H9 (cell line): ENCODE measurements around the gene DIS3L2. TPM values are rescaled to one million over a fixed set of nuclear protein-coding genes. Genes with fewer than 3 reads are reported as not detected.

Experiments
- DNase-seq: peaks from one replicate; pipeline ENCODE4 v3.0.0-alpha.2; 2017
- H2AFZ ChIP-seq: one replicate; pipeline ENCODE4 v1.6.1; 2013; ENCODE audit warnings: mild to moderate bottlenecking, low read length, control low read depth, moderate library complexity
- H2AK5ac ChIP-seq: 2 replicates; pipeline ENCODE4 v1.6.1; 2013; ENCODE audit warnings: low read length, control low read depth, mixed read lengths; ENCODE audit not compliant: insufficient read length
- H2BK120ac ChIP-seq: one replicate; pipeline ENCODE4 v1.6.1; 2013; ENCODE audit warnings: low read depth, mild to moderate bottlenecking, low read length, control low read depth, inconsistent platforms; ENCODE audit not compliant: poor library complexity, severe bottlenecking
- H2BK12ac ChIP-seq: 2 replicates; pipeline ENCODE4 v1.6.1; 2013; ENCODE audit warnings: low read length, control low read depth, mixed read lengths, low read depth; ENCODE audit not compliant: insufficient read length
- H2BK15ac ChIP-seq: 2 replicates; pipeline ENCODE4 v1.6.1; 2013; ENCODE audit warnings: low read depth, low read length, control low read depth
- H2BK20ac ChIP-seq: one replicate; pipeline ENCODE4 v1.6.1; 2013; ENCODE audit warnings: low read depth, mild to moderate bottlenecking, low read length, control low read depth, inconsistent platforms; ENCODE audit not compliant: poor library complexity, severe bottlenecking
- H2BK5ac ChIP-seq: 2 replicates; pipeline ENCODE4 v1.6.1; 2013; ENCODE audit warnings: low read length, control low read depth, mixed read lengths; ENCODE audit not compliant: insufficient read length
- H3K14ac ChIP-seq: 2 replicates; pipeline ENCODE4 v1.6.1; 2013; ENCODE audit warnings: low read length, control low read depth; ENCODE audit not compliant: insufficient read depth
- H3K18ac ChIP-seq: 2 replicates; pipeline ENCODE4 v1.6.1; 2013; ENCODE audit warnings: low read depth, mild to moderate bottlenecking, mixed read lengths, low read length, control low read depth; ENCODE audit not compliant: insufficient read length
- H3K23ac ChIP-seq: 2 replicates; pipeline ENCODE4 v1.6.1; 2013; ENCODE audit warnings: low read length, control low read depth, mixed read lengths, low read depth; ENCODE audit not compliant: insufficient read length
- H3K23me2 ChIP-seq: 2 replicates; pipeline ENCODE4 v1.6.1; 2013; ENCODE audit warnings: low read depth, mild to moderate bottlenecking, mixed read lengths, low read length, control low read depth; ENCODE audit not compliant: insufficient read length, poor library complexity, severe bottlenecking
- H3K27ac ChIP-seq: 2 replicates; pipeline ENCODE4 v1.5.1; 2013; ENCODE audit warnings: low read length, control low read depth, mixed read lengths, low read depth; ENCODE audit not compliant: insufficient read length
- H3K27me3 ChIP-seq: 2 replicates; pipeline ENCODE4 v1.6.1; 2013; ENCODE audit warnings: low read length, control low read depth, inconsistent platforms; ENCODE audit not compliant: insufficient read depth
- H3K4ac ChIP-seq: 2 replicates; pipeline ENCODE4 v1.6.1; 2013; ENCODE audit warnings: low read depth, mild to moderate bottlenecking, control low read depth, inconsistent platforms, low read length, moderate library complexity
- H3K4me1 ChIP-seq: 2 replicates; pipeline ENCODE4 v1.6.1; 2013; ENCODE audit warnings: low read length, control low read depth, inconsistent platforms; ENCODE audit not compliant: insufficient read depth
- H3K4me2 ChIP-seq: 2 replicates; pipeline ENCODE4 v1.6.1; 2013; ENCODE audit warnings: low read length, control low read depth, mixed read lengths; ENCODE audit not compliant: insufficient read length, insufficient read depth
- H3K56ac ChIP-seq: 2 replicates; pipeline ENCODE4 v1.6.1; 2013; ENCODE audit warnings: low read depth, mild to moderate bottlenecking, mixed read lengths, low read length, control low read depth; ENCODE audit not compliant: insufficient read length
- H3K79me1 ChIP-seq: 2 replicates; pipeline ENCODE4 v1.6.1; 2013; ENCODE audit warnings: low read depth, mild to moderate bottlenecking, moderate library complexity, low read length, control low read depth, inconsistent platforms; ENCODE audit not compliant: insufficient read depth, poor library complexity, severe bottlenecking
- H3K79me2 ChIP-seq: 2 replicates; pipeline ENCODE4 v1.6.1; 2013; ENCODE audit warnings: low read length, control low read depth, inconsistent platforms; ENCODE audit not compliant: insufficient read depth
- H3K9ac ChIP-seq: 2 replicates; pipeline ENCODE4 v1.6.1; 2013; ENCODE audit warnings: low read length, control low read depth, mixed read lengths; ENCODE audit not compliant: insufficient read length; ENCODE audit errors: extremely low read depth
- H3K9me3 ChIP-seq: one replicate; pipeline ENCODE4 v1.6.1; 2013; ENCODE audit warnings: low read depth, low read length, inconsistent platforms; ENCODE audit not compliant: control insufficient read depth
- H3T11ph ChIP-seq: one replicate; pipeline ENCODE4 v1.6.1; 2013; ENCODE audit warnings: mild to moderate bottlenecking, low read length, control low read depth, inconsistent platforms
- H4K20me1 ChIP-seq: one replicate; pipeline ENCODE4 v1.6.1; 2013; ENCODE audit not compliant: control insufficient read depth, insufficient read length, insufficient read depth
- H4K5ac ChIP-seq: 2 replicates; pipeline ENCODE4 v1.6.1; 2013; ENCODE audit warnings: low read depth, mild to moderate bottlenecking, mixed read lengths, low read length, control low read depth; ENCODE audit not compliant: insufficient read length
- H4K8ac ChIP-seq: replicated peaks from 2 replicates; pipeline ENCODE4 v1.6.1; 2013; ENCODE audit warnings: low read length, control low read depth, mixed read lengths, low read depth; ENCODE audit not compliant: insufficient read length
- H4K91ac ChIP-seq: 2 replicates; pipeline ENCODE4 v1.6.1; 2013; ENCODE audit warnings: low read depth, mild to moderate bottlenecking, moderate library complexity, mixed read lengths, low read length, control low read depth; ENCODE audit not compliant: insufficient read length
- H3K27ac Mint-ChIP-seq, 3 experiments: 2 replicates in 2 of 3; 3 replicates in 1 of 3; pipeline ENCODE4 v1.8.0; 2020 to 2021; ENCODE audit warnings: mixed read lengths in 3 of 3, mild to moderate bottlenecking in 1 of 3, moderate library complexity in 1 of 3
- H3K27me3 Mint-ChIP-seq: 2 replicates; pipeline ENCODE4 v1.8.0; 2021; ENCODE audit warnings: low read depth, mild to moderate bottlenecking, moderate library complexity, mixed read lengths
- H3K36me3 Mint-ChIP-seq, 3 experiments: 2 replicates in 2 of 3; 3 replicates in 1 of 3; pipeline ENCODE4 v1.8.0; 2020 to 2021; ENCODE audit warnings: low read depth in 3 of 3, mixed read lengths in 3 of 3; ENCODE audit not compliant: insufficient read depth in 1 of 3
- H3K4me1 Mint-ChIP-seq, 2 experiments: 2 replicates each; pipeline ENCODE4 v1.8.0; 2020; ENCODE audit warnings: mixed read lengths in 2 of 2
- H3K4me3 Mint-ChIP-seq, 2 experiments: 2 replicates in 1 of 2; 3 replicates in 1 of 2; pipeline ENCODE4 v1.8.0; 2020 to 2021; ENCODE audit warnings: mild to moderate bottlenecking in 2 of 2, mixed read lengths in 2 of 2, moderate library complexity in 1 of 2
- H3K9me3 Mint-ChIP-seq, 2 experiments: 2 replicates in 1 of 2; 3 replicates in 1 of 2; pipeline ENCODE4 v1.8.0; 2020; ENCODE audit warnings: mild to moderate bottlenecking in 2 of 2, mixed read lengths in 2 of 2, moderate library complexity in 1 of 2
- WGBS: extraction: QIAGEN DNeasy Blood & Tissue Kit; methylation state at CpG from one replicate; pipeline ENCODE4 v1.1.7; 2013; ENCODE audit warnings: missing lambda C conversion rate, low lambda C conversion rate, mixed read lengths; ENCODE audit not compliant: insufficient read length; ENCODE audit errors: extremely low coverage; 5-methylcytosine and 5-hydroxymethylcytosine counted together
- total RNA-seq: library from RNA; stranded (reverse); gene quantifications from 2 replicates; pipeline ENCODE4 v1.2.1, GENCODE V29; 2021
- TF ChIP-seq, protein P1 (sequence below): fragments of 200-600 bp; sonication (generic); conservative IDR thresholded peaks from 3 replicates; pipeline ENCODE4 v1.8.0; 2021; ENCODE audit warnings: antibody characterized with exemption, mild to moderate bottlenecking

Gene DIS3L2
- total RNA-seq, 1 experiment from 2014 or later, result 28.1 TPM

DNA sequence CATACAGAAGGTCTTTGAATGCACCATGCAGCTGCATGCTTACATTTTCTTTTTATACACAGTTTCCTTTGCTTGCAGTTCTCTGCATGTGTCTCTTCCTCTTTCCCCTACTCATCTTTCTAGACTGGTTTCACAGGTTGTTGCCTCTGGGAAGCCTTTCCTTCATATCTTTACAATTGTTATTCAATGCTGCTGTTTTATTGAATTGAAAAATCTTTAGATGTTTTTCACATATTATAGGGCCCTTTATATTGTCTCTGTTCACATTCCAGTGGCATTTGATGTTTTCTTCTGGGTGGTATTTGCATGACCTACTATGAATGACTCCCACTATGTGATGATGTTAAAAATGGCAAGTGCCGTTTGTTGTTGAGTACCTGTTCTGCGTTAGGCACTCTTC is 91.1 kb downstream of the DIS3L2 start:
- H3K27ac ChIP-seq, result no peak overlapping the region
- no peak for DNase-seq
- no peaks in the 10 kb centered on the region for H3K27me3 ChIP-seq
- Mint-ChIP-seq H3K27me3 (no peaks in the 10 kb centered on the region), H3K4me3 (no peak overlapping the region; a peak in 1 of 5 replicates), H3K27ac (peak overlapping the region in 2 of 3 experiments; percentile 13 to 46; a peak in 3 of 7 replicates), H3K36me3 (peaks cover 0 to 5% (median 0%) of the 10 kb centered on the region in 3 experiments; a peak in 2 of 7 replicates), H3K4me1 (peaks cover 19 to 20% of the 10 kb centered on the region in 2 experiments), H3K9me3 (no peaks in the 10 kb centered on the region)
- no peak overlapping the region for H4K5ac ChIP-seq
- no peaks in the 10 kb centered on the region for H3K9me3 ChIP-seq
- no peak overlapping the region for H2BK12ac ChIP-seq
- no peak overlapping the region for H2AFZ ChIP-seq
- no peak overlapping the region for H3K23ac ChIP-seq
- H3K56ac ChIP-seq, result no peak overlapping the region
- TF ChIP-seq, protein P1, sequence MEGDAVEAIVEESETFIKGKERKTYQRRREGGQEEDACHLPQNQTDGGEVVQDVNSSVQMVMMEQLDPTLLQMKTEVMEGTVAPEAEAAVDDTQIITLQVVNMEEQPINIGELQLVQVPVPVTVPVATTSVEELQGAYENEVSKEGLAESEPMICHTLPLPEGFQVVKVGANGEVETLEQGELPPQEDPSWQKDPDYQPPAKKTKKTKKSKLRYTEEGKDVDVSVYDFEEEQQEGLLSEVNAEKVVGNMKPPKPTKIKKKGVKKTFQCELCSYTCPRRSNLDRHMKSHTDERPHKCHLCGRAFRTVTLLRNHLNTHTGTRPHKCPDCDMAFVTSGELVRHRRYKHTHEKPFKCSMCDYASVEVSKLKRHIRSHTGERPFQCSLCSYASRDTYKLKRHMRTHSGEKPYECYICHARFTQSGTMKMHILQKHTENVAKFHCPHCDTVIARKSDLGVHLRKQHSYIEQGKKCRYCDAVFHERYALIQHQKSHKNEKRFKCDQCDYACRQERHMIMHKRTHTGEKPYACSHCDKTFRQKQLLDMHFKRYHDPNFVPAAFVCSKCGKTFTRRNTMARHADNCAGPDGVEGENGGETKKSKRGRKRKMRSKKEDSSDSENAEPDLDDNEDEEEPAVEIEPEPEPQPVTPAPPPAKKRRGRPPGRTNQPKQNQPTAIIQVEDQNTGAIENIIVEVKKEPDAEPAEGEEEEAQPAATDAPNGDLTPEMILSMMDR, result no peak
- H3K4ac ChIP-seq, result no peak overlapping the region
- no peak overlapping the region for H2BK20ac ChIP-seq
- no CpG with 5 or more reads among the region's 2 CpGs for WGBS
- H2BK5ac ChIP-seq, result no peak overlapping the region
- no peak overlapping the region for H3T11ph ChIP-seq
- no peak overlapping the region for H2BK15ac ChIP-seq
- no peak overlapping the region for H3K4me2 ChIP-seq
- no peak overlapping the region for H2AK5ac ChIP-seq
- no peak overlapping the region for H3K18ac ChIP-seq
- H3K4me1 ChIP-seq, result peaks cover 7% of the 10 kb centered on the region; the same call in 1 of the 2 replicates
- H3K23me2 ChIP-seq, result no peaks in the 10 kb centered on the region
- H4K91ac ChIP-seq, result no peak overlapping the region
- H4K8ac ChIP-seq, result no peak overlapping the region
- no peak overlapping the region for H3K9ac ChIP-seq
- H3K14ac ChIP-seq, result no peak overlapping the region
- no peak overlapping the region for H2BK120ac ChIP-seq
- no peaks in the 10 kb centered on the region for H3K79me1 ChIP-seq
- H3K79me2 ChIP-seq, result no peaks in the 10 kb centered on the region
- no peaks in the 10 kb centered on the region for H4K20me1 ChIP-seq
